Activated naive CD4-positive, alpha-beta T cell treated with anti-CD3 and anti-CD28 coated beads, Interleukin-2, amount 50 U/mL, for 72 hours (primary cell): ENCODE results near the gene MPC2. TPM values are rescaled to one million over a fixed set of nuclear protein-coding genes. Genes with fewer than 3 reads are reported as not detected.
"Not testable (repeated sequence)": the region's sequence is repeated elsewhere in the genome, so short reads cannot be mapped to it uniquely, and the experiment has no call there.

ENCODE experiments used
- ATAC-seq, 2 donors: fragments of 150-1000 bp; cut with Tn5 transposase; 2 replicates each; pipeline ENCODE4 v1.10.0; 2021; ENCODE audit warnings: mild to moderate bottlenecking in 2 of 2, moderate library complexity in 2 of 2
- DNase-seq, 2 donors: peaks; one replicate each; pipeline ENCODE4 v3.0.0; 2021 to 2022; ENCODE audit warnings: low spot score in 2 of 2
- H3K27ac Mint-ChIP-seq, 2 donors: one replicate each; pipeline ENCODE4 v1.8.0; 2022; ENCODE audit warnings: mild to moderate bottlenecking in 2 of 2, mixed read lengths in 2 of 2
- H3K36me3 Mint-ChIP-seq, 2 donors: one replicate each; pipeline ENCODE4 v1.8.0; 2022; ENCODE audit warnings: mixed read lengths in 2 of 2
- H3K9me3 Mint-ChIP-seq, 2 donors: one replicate each; pipeline ENCODE4 v1.8.0; 2022; ENCODE audit warnings: mixed read lengths in 2 of 2
- total RNA-seq, 2 donors: library from RNA; stranded (reverse); gene quantifications; one replicate each; pipeline ENCODE4 v1.2.3, GENCODE V29; 2022

Gene MPC2
- total RNA-seq, 2 donors from 2014 or later = 60.3 to 68.6 TPM

DNA sequence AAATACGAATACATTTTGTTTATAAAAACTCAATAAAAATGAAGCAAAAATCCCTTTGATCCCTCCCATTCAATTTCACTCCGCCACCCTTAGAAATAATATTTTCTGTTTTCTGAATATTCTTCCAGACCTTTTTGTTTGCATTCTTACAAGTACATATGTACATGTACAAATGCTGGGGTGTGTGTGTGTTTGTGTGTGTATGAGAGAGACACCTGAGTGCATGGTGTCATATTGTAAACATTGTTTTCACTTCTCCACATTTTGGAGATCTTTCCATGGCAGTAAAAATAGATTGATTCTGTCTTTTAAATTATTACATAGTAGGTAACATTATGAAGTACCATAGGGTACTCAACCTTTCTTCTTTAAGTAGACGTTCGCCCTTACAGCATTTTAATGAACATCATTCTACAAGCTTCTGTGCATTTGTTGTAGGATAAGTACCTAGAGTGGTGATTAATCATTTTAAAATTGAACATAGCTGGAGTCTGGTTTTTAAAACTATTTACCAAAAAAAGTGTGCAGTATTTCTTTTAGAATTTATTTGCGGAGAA lies 1.3 kb upstream of the MPC2 start:
- ATAC-seq (no peak), DNase-seq (no peak)
- Mint-ChIP-seq H3K27ac (peak overlapping the region; percentile 94 to 98), H3K36me3 (peaks cover 15 to 21% of the 10 kb centered on the region in 2 donors), H3K9me3 (no peaks in the 10 kb centered on the region)

DNA sequence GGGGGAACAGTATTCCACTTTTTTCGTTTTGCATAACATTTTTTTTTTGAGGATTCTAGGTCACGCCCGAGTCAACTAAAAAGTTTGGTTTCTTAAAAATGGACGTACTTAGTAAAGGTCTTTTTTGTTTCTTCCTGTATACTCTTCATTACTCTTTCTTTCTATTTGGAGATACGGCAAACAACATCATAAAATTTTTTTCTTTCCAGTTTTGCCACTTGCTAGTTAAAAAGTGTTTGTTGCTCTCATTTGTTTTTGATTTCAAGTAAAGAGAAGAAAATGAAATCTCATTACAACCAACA lies 788 bp upstream of the MPC2 start:
- DNase-seq (no peak), ATAC-seq (no peak)
- peaks cover 15 to 21% of the 10 kb centered on the region in 2 donors for H3K36me3 Mint-ChIP-seq
- H3K9me3 Mint-ChIP-seq = no peaks in the 10 kb centered on the region
- peak overlapping the region; percentile 94 to 98 for H3K27ac Mint-ChIP-seq

DNA sequence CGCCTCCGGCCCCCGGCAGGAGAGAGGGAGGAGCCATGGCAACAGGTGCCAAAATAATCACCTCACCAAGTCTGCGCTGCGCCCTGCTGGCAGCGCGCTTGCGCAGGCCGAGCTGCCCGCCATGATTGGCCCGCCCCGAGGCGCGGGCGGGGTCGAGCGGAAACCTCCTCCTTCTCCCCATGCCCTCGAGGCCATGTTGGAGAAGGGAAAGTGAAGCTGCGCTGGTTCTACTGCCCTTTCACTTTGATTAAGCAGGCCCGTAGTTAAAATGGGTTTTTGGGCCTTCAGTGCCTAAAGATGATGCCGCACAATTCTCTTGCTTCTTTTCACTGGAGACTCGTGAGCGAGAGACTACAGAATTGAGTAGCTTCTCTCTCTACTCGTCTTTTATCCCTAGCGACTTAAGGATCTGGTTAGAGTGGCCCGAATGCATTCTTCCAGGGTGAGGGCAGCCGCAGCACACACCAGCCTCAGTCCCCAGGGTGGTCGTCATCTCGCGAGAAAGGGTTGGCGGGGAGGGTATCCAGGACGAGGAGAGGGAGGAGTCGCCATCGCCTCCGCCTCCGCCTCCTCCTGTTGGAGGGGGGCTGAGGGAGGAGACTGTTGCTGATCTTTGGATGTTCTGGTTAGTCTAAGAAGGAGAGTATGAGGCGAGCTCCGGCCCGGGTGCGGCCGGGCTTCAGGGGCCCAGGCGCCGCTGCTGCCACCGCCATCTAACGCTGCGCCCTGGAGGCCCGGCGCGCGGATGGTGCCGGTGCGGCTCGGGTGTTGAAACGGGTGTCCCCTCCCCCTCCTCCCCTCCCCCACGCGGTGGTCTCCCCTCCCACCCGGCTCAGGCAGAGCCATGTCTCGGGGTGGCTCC lies 573 bp downstream of the MPC2 start, which contains the start of gene DCAF6:
Gene DCAF6 (plus strand): TSS at position 616 of the 862 bp plus-strand sequence. CDS start 229 bp downstream, at position 845.
- DNase-seq = peak; percentile 94 to 98
- peak within 1 kb of the TSS; percentile 94 to 100 for H3K27ac Mint-ChIP-seq
- no peaks in the 10 kb centered on the region for H3K9me3 Mint-ChIP-seq
- H3K36me3 Mint-ChIP-seq = peaks cover 15 to 21% of the 10 kb centered on the region in 2 donors
- ATAC-seq = peak; percentile 82 to 88

DNA sequence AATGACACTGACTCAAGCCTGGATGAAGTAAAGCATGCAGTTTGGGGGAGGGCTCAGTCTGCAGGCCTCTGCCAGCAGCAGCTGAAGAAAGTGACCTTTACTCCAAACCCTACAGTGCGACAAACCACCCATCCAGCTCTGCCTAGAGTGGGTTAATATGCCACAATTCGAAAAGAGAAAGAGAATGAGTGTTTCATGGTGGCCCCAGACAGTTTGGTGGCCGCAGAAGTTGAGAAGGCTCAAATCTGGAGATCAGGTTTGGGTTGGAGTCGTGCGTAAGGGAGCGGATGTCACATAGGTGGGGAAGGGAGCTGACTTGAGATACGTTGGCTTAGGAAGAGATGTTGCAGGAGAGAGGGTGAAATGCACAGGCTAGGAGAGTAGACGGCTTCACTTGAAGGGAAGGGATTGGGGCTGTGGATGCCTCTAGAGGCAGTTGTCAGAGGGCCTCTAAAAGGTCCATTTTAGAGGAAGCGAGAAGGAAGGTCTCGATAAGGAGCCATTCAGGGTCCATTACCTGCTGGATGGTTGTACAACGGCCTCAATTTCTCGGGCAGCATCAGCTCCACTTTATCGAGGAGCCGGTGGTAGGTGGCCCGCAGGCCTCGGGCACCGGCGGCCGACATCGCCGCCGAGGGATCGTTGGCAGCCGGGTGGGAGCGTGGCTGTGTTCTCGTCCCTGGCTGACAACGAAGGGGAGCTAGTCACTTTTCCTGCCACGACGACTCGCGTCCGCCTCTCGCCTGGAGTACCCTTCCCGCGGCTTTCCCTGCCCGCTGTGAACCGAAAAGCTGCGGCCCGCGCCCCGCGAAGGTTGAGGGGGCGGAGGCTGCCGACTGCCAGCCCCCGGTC lies 1.4 kb downstream of the MPC2 start:
- ATAC-seq (peak; percentile 8 to 45), DNase-seq (peak; percentile 41 to 60)
- Mint-ChIP-seq H3K27ac (peak overlapping the region; percentile 94 to 99), H3K36me3 (peaks cover 15 to 21% of the 10 kb centered on the region in 2 donors), H3K9me3 (no peaks in the 10 kb centered on the region)

DNA sequence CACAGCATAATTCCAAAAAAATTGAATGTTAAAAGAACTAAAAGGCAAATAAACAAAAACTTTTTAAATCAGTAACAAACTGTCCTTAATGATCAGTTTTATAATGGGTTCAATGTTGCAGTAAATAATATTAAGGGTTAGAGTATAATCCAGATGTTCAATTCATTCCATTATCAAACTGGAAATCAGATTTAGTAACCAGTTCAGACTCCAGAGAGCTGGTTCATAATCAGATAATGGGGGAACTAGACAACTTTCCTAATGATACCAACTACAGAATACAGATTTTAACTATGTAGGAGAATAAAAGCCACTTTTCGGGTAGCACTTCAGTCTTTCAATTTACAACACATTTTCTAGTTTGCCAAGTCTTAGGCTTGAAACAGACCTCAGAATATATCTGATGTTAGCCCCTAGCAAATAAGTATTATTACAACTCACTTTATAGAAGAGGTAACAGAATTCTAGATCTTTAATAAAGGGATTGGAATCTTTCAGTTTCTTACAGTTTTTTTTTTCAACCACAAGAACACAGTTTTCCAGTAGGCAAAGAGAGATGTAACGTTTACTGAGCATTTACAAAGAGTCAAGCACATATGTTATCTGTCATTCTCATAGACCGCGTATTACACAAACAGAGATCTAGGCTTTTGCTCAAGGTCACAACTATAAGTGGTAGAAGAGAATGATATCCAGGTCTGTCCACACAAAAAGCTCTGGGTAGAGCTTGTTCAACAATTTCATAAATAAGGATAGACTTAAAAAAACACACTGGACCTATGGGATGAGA lies 2.3 kb downstream of the MPC2 start:
- DNase-seq (no peak), ATAC-seq (no peak)
- no peaks in the 10 kb centered on the region for H3K9me3 Mint-ChIP-seq
- peaks cover 15 to 21% of the 10 kb centered on the region in 2 donors for H3K36me3 Mint-ChIP-seq
- peak overlapping the region; percentile 94 to 99 for H3K27ac Mint-ChIP-seq

DNA sequence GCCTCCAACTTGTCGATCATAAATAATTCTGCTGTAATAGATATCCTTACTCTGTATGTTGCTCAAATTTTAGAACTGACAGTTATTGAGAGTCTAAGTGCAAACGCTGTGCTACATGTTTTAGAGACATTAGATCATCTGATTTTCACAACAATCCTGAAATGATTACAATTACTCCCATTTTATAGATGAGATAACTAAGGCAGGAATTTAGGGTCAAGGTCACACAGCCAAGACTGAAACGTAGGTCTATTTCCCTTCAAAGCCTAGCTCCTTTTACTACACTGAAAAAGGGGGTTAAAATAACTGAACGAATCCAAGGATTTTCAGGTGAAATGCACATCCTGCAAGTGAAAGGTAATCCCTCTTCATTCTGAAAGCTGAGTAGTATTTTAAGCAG lies 3.1 kb downstream of the MPC2 start:
- DNase-seq = no peak

DNA sequence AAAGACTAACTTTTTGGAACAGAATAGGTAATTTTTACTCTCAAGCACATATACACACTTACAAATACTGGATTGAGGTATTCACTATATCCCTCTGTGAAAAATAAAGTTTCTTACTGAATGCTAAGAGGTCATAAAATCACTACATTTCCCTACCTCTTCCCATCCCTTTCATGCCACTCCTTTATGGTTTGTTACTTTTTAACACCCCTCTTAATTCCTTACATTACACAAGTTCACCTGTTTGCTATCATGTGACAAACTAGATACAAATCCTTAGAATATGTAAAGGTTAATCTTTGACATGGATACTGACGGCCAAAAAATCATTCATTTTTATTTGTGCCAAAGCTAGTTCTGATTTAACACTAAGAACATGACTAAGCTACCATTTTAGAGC lies 7.1 kb downstream of the MPC2 start:
- H3K36me3 Mint-ChIP-seq = peaks cover 0 to under 1% of the 10 kb centered on the region in 2 donors

More for the DNA sequence above, 3.1 kb downstream of the MPC2 start:
- no peaks in the 10 kb centered on the region for H3K9me3 Mint-ChIP-seq
- H3K27ac Mint-ChIP-seq = no peak overlapping the region
- peaks cover 15 to 21% of the 10 kb centered on the region in 2 donors for H3K36me3 Mint-ChIP-seq
- ATAC-seq = no peak

DNA sequence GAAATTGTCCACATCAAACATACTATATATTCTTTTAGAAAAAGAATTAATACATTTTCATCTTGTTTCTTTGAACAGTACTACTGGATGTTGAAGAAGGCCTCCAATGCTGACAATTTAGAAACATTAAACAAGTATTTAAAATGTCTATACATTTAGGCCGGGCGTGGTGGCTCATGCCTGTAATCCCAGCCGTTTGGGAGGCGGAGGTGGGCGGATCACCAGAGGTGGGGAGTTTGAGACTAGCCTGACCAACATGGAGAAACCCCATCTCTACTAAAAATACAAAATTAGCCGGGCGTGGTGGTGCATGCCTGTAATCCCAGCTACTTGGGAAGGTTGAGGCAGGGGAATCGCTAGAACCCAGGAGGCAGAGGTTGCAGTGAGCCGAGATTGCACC lies 8.0 kb downstream of the MPC2 start:
- not testable (repeated sequence) for DNase-seq, H3K27ac Mint-ChIP-seq, H3K36me3 Mint-ChIP-seq, ATAC-seq, H3K9me3 Mint-ChIP-seq

More for the DNA sequence above, 7.1 kb downstream of the MPC2 start:
- no peak overlapping the region for H3K27ac Mint-ChIP-seq
- no peak for DNase-seq
- no peak for ATAC-seq
- H3K9me3 Mint-ChIP-seq = no peaks in the 10 kb centered on the region

DNA sequence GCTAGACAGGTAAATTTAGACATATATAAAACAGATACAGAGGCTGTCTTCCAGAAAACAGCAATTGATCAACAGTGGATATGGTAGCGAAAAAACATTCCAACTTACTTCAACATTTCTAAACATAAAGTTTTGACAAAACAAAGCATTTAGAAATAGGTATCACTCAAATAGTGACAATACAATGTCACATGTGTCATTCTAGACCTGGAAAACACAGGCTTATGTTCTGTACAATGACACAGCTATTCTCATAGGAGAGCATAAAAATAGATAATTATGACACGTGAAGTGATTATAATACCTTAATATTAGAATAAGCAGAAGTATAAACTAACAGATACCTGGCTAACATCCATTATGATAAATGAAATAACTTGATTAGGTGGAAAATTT lies 8.4 kb downstream of the MPC2 start:
- DNase-seq (no peak), ATAC-seq (no peak)
- Mint-ChIP-seq H3K9me3 (no peaks in the 10 kb centered on the region), H3K36me3 (no peaks in the 10 kb centered on the region), H3K27ac (no peak overlapping the region)

DNA sequence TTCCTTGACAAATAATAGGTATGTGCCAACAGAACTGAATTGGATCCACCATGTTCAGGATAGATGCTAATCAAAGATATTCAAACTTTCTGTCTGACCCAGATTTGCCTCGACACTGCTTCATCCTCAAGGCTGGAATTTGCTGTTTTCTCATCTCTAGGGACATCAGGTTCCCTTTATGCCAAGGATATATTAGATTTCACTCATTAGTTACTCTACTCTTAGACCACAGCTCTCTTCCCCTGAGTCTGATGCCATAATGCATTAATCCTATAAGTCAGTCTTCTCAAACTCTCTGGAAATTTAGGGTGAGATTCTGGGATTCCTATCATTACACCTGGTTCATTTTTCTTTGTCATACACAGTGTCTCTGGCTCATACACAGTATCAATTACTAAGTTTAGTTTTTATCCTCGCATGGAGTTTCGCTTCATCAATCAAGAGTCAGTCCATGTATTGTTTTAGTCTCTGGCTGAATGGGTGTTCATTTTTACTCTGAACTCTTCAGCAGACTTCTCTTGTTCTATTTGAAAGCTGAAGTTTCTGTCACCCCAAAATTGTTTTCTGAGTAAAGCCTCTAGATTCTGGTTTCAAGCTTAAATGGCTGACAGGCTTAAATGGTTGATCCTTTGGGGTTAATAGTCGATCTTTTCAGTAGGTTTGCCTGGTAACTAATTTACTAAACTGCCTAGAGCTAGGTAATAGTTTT lies 9.7 kb downstream of the MPC2 start:
- no peak for DNase-seq
- H3K27ac Mint-ChIP-seq = no peak overlapping the region
- peaks cover 4% of the 10 kb centered on the region in 2 donors for H3K36me3 Mint-ChIP-seq
- no peaks in the 10 kb centered on the region for H3K9me3 Mint-ChIP-seq
- ATAC-seq = no peak

DNA sequence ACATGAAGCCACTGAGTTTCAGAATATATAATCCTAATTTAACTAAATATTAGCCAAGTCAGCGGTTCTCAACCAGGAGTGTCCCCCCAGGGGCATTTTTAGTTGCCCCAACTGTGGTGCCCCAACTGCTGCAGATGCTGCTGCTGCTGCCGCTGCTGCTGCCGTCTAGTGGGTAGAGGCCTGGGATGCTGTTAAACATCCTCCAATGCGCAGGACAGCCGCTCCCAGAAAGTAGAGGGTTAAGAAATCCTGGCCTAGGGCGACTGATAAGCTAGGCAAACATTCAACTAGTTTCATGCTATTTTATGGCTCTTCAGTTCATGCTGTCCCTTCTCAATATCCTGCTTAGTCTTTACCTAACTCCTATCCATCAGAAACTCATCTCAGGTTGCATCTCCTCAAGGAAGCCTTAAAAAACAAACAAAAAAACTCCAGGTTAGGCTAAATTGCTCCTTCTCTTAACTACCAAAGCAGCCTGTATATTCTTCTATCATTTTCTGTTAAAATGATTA lies 10.3 kb downstream of the MPC2 start:
- Mint-ChIP-seq H3K9me3 (no peaks in the 10 kb centered on the region), H3K36me3 (peaks cover 4% of the 10 kb centered on the region in 2 donors), H3K27ac (no peak overlapping the region)
- ATAC-seq (no peak), DNase-seq (no peak)

DNA sequence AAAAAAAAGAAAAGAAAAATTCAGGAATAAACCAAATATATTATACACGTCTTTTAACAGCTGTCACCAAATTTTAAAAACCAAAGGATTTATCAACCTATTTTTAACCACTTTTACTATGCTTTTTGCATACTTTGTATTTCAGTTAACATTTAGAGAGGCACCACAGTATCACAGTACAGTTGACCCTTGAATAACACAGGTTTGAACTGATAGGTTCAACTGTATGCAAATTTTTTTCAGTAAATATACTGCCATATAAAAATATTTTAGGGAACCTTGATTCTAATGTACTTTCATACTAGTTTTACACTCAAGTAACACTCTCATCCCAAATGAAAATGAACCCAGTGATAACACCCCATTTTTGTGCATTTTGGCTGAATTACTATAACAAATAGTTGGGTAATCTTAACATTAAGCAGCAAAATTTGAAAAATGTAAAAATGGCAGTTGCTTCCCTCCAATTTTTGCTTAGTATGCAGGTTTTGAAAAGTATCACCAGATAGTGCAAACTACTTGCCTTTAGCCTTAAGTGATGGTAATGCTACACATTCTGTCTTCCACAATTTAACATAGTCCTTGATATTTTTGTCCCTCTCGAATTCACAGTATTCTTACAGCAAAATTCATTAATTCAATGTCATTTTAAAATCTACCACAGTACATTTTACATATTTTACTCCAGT lies 12.2 kb downstream of the MPC2 start:
- DNase-seq (no peak), ATAC-seq (no peak)
- Mint-ChIP-seq H3K27ac (no peak overlapping the region), H3K9me3 (no peaks in the 10 kb centered on the region), H3K36me3 (peaks cover 4% of the 10 kb centered on the region in 2 donors)

DNA sequence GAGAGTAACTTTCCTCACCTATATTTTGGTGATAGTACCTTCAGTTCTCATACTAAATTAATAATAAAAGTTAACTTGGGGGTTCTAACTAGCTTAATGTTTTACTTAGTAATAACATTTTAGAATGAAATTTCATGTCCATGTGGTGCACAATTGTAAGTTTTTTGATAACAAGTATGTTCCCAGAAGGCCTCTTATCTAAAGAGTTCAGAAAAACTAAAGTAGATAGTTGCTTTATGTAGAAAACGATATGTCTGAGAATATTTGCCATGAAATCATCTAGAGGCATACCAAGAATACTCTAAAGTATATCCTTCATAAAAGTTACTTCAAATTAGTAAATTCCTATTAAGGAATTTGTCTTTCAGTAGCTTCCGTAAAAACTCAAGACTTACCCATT lies 12.8 kb downstream of the MPC2 start:
- ATAC-seq = no peak
- H3K36me3 Mint-ChIP-seq = peaks cover 4% of the 10 kb centered on the region in 2 donors
- no peak for DNase-seq
- no peaks in the 10 kb centered on the region for H3K9me3 Mint-ChIP-seq
- no peak overlapping the region for H3K27ac Mint-ChIP-seq

DNA sequence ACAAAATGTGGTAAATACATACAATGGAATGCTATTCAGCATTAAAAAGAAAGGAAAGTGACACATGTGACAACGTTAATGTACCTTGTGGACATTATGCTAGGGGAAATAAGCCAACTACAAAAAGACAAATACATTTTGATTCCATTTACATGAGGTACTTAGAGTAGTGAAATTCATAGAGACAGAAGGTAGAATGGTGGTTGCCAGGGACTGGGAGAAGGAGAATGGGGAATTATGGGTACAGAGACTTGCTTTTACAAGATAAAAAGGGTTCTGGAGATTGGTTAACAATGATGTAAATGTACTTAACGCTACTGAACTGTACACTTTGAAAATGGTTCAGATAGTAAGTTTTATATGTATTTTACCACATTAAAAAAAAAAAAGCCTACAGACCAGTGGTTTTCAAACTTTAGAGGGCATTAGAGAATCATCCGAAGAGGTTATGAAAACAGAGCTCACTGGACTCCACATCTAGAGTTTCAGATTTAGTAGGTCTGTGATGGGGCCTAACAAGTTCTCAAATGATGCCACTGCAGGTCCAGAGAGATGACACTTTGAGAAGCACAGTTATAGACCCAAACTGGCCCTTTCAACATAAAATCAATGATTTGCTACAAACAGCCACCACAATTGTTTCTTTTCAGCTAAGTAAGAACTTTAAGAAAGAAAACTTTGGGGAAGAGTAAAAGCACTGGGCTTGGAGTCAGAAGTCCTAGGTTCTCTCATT lies 13.4 kb downstream of the MPC2 start:
- DNase-seq = no peak
- Mint-ChIP-seq H3K27ac (peak overlapping the region in 1 of 2 donors; percentile 15), H3K9me3 (no peaks in the 10 kb centered on the region), H3K36me3 (peaks cover 4% of the 10 kb centered on the region in 2 donors)
- no peak for ATAC-seq
